ENCODE results near the gene EML4. TPM values are rescaled to one million over a fixed set of nuclear protein-coding genes. Genes with fewer than 3 reads are reported as not detected.

EML4 gene
- total RNA-seq, 4 donors from 2014 or later, result 23.3 to 52.4 (median 31.7) TPM

DNA sequence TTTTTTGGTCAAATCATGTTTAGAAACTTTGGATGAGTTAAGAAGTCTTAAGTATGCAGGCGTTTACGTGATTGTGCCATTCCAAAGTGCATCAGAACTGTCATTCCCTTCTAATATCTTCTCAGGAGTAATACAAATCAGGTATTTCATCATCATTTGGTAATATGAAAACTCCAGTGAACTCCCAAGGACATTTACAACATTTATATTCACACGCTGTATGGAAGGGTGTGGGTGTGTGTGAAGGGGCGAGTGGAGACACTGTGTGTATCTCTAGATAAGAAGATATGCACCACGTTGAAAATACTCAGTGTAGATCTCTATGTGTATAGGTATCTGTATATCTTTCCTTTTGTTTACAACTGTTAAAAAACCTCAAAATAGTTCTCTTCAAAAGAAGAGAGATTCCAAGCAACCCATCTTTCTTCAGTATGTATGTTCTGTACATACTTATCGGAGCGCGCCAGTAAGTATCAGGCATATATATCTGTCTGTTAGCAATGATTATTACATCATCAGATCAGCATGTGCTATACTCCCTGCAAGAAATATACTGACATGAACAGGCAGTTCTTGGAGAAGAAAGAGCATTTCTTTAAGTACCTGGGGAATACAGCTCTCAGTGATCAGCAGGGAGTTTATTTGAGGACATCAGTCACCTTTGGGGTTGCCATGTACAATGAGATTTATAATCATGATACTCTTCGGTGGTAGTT, 162.6 kb downstream of the EML4 start:
- TF ChIP-seq, protein P1, sequence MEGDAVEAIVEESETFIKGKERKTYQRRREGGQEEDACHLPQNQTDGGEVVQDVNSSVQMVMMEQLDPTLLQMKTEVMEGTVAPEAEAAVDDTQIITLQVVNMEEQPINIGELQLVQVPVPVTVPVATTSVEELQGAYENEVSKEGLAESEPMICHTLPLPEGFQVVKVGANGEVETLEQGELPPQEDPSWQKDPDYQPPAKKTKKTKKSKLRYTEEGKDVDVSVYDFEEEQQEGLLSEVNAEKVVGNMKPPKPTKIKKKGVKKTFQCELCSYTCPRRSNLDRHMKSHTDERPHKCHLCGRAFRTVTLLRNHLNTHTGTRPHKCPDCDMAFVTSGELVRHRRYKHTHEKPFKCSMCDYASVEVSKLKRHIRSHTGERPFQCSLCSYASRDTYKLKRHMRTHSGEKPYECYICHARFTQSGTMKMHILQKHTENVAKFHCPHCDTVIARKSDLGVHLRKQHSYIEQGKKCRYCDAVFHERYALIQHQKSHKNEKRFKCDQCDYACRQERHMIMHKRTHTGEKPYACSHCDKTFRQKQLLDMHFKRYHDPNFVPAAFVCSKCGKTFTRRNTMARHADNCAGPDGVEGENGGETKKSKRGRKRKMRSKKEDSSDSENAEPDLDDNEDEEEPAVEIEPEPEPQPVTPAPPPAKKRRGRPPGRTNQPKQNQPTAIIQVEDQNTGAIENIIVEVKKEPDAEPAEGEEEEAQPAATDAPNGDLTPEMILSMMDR (IDR thresholded peaks at IDR 0.05; ENCODE audit: low read depth), result no peak

DNA sequence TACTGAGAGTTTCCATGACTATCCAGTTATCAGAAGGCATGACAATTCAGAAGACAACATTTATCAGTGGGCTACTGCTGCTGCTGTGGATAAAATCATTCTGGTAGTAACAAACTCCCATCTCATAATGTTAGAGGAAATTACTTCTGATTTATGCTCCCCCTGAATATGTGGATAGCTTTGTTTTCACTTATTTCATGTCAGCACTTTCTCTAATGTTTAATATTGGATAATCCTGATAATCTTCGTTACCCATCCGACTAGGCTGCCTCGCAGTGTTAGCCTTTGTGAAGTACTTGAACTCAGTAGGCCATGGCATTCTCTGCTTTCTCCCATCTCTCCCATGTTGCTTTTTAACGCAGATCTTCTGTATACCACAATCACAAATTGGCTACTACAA, 163.4 kb downstream of the EML4 start:
- TF ChIP-seq, protein P1 (IDR thresholded peaks at IDR 0.05; ENCODE audit: low read depth), result no peak

DNA sequence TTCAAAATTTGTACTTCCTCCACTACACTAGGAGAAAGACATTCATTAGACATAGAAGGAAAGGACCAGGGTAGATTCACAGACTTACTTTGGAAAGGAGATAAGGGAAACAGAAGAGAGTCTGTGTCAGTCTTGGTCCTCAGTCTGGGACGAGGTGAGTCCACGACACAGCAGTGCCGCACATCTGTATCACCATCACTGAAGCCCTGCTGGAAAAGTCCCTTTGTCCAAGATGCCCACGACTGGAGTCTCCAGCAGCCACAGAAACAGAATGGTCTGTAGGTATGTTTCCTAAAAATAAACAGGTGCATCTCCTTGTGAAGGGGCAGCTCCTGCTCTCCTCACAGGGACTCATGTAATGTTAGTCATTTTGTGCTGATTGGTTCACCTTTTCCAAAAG, 164.4 kb downstream of the EML4 start:
- TF ChIP-seq, protein P1 (IDR thresholded peaks at IDR 0.05; ENCODE audit: low read depth), result no peak

DNA sequence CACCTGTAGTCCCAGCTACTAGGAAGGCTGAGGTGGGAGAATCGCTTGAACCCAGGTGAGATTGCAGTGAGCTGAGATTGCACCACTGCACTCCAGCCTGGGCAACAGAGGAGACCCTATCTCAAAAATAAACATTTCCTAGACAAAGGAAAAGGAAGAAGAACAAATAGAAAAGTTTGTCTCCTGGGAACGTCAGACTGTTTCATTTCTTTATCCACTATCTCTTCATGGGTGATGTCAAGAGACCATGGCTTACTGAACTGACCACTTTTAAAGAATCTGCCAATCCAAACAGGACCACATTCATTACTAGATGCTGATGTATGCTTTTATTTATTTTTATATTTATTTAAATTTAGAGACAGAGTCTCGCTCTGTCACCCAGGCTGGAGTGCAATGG, 165.1 kb downstream of the EML4 start:
- TF ChIP-seq, protein P1 (IDR thresholded peaks at IDR 0.05; ENCODE audit: low read depth), result no peak

DNA sequence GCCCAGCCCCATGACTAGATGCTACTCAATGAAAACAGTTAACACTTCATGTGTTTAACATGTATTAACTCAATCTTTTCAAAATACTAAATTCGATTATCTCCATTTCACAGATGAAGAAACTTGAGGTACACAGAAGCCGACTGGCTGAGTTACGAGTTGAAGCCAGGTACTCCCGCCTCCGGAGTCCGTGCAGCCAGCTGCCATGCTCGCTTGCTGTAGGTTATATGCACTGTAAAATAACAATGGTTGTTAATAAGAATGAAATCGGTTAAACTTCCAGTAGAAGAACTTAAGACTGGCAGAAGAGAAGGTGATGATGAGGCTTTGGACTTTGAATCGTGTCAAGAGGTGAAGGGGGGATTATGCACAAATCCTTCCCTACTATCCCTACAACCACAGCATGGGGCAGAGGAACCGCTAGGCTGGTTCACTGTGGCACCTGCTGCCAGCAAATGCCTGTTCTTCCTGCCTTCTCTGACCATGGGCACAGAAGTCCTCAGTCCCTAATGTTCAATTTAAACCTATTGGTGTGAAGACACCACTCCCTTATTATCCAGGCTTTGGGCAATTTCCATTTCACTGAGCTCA, 166.5 kb downstream of the EML4 start:
- TF ChIP-seq, protein P1 (IDR thresholded peaks at IDR 0.05; ENCODE audit: low read depth), result no peak

DNA sequence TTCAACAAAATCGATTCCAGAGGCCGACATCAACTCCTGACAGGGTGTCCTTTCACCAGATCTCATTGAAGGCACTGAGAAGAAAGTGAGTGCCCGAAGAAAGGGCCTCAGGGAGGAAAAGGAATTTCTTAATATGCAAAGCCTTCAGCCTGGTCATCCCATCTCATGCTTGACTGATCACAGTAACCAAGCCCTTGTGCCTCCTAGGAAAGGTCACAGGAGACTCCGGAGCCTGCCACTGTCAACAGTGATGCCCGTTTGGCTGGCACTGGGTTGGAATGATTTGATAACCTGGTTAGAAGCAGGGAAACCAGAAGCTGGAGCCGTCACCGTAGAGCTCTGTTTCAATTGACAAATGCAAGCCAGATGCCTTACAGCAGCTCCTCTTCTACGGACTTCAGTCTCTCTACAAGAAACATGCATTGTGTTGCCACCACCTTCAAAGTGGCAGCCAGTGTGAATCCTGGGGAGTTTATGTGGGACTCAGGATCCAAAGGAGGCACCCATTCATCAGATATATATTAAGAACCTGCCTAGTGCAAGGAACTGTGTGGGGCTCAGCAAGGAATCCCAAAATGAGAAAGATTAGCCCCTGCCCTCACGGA, 167.3 kb downstream of the EML4 start:
- TF ChIP-seq, protein P1 (IDR thresholded peaks at IDR 0.05; ENCODE audit: low read depth), result no peak

DNA sequence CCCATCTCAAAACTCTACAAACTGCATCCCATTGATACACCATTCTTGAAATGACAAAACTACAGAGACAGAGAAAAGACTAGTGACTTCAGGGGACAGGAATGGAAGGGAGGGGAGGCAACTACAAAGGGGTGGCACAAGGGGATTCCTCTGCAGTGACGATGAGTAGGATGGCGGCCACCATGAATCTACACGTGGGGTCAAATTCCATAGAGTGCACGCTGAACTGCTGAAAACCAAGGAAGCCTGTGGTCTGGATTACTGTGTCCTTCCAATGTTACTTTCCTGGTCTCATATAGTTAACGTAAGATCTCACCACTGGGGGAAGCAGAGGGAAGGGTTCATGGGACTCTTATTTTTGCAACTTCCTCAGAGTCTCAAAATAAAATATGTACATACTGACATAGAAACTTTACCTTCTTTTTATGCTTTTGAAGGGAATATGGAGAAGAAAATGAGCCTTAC, 168.2 kb downstream of the EML4 start:
- TF ChIP-seq, protein P1 (IDR thresholded peaks at IDR 0.05; ENCODE audit: low read depth), result no peak
